CD4-positive, alpha-beta T cell treated with Interleukin-15 for 4 hours (primary cell): Measurements from ENCODE around the gene ASB13.

Source experiments
- DNase-seq: peaks from one replicate; pipeline ENCODE4 v3.0.0-alpha.2; 2020; ENCODE audit warnings: low spot score

ASB13 gene

GRCh38 chr10:5589011-5589660 lies 77.3 kb downstream of the ASB13 start:
- no peak for DNase-seq
